GM10847 (cell line): ENCODE data around the gene RAB44.

Source experiments
- POLR2A ChIP-seq: IDR thresholded peaks from 2 replicates; pipeline ENCODE4 v1.6.1; 2011; ENCODE audit not compliant: insufficient read length; ENCODE audit errors: extremely low read depth

Gene RAB44

DNA sequence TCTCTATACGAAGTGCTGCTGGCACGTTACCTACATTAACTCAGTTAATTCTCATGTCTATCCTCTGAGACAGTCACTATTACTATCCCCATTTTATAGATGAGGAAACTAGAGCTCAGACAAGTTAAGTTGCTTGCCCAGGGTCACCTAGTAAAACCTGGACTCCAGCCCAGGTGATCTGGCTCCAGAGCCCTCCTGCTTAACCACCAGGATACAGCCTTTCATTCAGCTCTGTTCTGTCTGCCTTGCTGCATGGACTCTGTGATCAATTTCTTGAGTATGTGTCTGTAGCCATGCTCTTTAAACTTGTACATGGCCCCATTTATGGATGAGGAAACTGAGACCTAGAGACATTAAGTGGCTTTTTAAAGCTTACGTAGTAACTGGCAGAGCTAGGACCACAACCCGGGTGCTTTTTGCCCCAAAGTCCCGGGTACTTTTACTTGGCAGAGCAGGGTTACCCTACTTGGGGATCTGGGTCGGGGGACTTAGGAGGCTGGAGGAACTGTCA is 14.4 kb upstream of the RAB44 start:
- no peak for TF ChIP-seq POLR2A

- no peak for TF ChIP-seq POLR2A
Measured at GRCh38 chr6:36683656-36684446, 13.8 kb upstream of the RAB44 start.

DNA sequence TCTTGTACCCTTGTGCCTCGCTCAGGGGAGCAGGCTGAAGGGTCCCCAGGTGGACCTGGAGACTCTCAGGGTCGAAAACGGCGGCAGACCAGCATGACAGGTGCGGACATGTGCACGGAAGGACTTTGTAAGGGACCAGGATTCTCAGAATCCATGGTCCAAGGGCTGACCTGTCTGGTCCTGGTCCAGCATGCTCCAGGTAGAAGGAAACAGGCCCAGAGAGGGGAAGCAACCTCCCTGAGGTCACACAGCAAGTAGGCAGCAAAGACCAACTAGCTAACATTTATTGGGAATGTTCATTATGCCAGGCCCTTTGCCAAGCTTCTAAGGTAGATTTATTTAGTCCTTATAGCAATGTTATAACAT is 13.2 kb upstream of the RAB44 start:
- no peak for TF ChIP-seq POLR2A

GRCh38 chr6:36685166-36685924 is 12.3 kb upstream of the RAB44 start:
- no peak for TF ChIP-seq POLR2A

- no peak for TF ChIP-seq POLR2A
Measured at GRCh38 chr6:36685926-36686667, 11.5 kb upstream of the RAB44 start.

DNA sequence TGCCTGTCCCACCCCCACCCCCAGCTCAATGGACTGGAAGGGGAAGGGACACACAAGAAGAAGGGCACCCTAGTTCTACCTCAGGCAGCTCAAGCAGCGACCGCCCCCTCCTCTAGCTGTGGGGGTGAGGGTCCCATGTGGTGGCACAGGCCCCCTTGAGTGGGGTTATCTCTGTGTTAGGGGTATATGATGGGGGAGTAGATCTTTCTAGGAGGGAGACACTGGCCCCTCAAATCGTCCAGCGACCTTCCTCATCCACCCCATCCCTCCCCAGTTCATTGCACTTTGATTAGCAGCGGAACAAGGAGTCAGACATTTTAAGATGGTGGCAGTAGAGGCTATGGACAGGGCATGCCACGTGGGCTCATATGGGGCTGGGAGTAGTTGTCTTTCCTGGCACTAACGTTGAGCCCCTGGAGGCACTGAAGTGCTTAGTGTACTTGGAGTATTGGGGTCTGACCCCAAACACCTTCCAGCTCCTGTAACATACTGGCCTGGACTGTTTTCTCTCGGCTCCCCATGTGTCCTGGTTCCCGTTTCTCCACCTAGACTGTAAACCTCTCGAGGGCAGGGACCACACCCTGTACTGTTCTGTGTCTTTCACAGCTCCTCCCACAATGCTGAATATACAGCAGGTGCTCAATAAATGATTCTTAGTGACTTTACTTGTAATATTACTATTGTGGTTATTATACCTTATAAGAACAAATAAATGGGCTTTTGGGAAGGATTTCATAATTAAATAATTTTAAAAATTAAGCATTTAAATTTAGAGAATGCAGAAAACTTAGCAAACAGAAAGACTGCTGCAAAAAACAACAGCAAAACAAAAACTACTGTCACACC is 10.7 kb upstream of the RAB44 start:
- TF ChIP-seq POLR2A: peak; percentile 8

GRCh38 chr6:36688063-36688738 is 9.4 kb upstream of the RAB44 start:
- TF ChIP-seq POLR2A: peak; percentile 5

DNA sequence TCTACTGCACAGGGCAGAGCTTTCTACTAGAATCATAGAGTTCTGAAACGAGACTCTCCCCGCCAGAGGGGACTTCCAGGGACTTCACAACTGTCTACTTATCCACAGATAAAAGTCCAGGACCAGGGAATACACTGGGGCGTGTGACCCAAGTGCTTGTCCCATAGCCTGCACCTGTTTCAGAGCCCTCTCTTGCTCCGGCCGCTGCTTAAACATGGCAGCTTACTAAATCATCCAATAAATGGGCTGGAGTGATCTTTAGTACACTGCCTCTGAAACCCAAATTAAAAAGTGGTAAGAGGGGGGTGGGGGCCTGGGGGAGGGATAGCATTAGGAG is 8.9 kb upstream of the RAB44 start:
- no peak for TF ChIP-seq POLR2A

DNA sequence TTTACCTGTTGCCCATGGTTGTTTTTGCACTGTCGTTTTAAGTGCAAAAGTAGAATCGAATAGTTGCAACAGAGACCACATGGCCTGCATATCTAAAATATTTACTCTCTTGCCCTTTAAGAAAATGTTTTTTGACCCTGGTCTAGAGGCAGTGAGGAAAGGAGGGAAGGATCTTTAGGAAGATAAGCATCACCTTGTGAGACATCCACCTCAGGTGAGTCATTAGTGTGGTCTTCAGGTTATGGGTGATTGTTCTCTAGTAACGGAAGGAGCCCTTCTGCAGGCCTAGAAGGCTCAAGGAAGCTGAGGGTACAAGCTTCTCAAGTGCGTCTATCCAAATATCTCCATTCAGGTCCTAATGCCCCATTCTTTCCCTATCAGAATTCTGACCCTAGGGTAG is 6.6 kb upstream of the RAB44 start:
- no peak for TF ChIP-seq POLR2A

GRCh38 chr6:36691612-36692011 is 6.0 kb upstream of the RAB44 start:
- TF ChIP-seq POLR2A: no peak

DNA sequence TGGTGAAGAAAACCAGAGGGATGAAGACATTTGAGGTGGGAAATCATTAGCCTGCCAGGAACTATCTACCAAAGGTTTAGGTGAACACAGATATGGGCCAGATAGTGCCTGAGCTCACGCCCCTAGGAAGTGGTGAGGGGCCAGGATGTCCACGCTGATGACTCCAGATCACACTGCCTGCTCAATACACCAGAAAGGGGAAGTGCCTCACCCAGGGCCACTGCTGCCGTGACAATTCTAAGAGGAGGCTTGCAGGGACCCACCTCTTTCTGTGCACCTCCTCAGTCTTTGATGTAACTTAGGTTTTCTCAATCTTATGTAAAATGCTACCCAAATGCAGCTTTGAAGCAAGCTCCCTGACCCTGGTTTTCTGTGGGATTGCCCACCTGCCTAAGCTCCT is 5.4 kb upstream of the RAB44 start:
- TF ChIP-seq POLR2A: no peak

- TF ChIP-seq POLR2A: no peak
Measured at GRCh38 chr6:36692861-36693702, 4.5 kb upstream of the RAB44 start.

- no peak for TF ChIP-seq POLR2A
Measured at GRCh38 chr6:36694616-36695015, 3.0 kb upstream of the RAB44 start.
